Measurements from ENCODE around the gene NUB1.

DNA sequence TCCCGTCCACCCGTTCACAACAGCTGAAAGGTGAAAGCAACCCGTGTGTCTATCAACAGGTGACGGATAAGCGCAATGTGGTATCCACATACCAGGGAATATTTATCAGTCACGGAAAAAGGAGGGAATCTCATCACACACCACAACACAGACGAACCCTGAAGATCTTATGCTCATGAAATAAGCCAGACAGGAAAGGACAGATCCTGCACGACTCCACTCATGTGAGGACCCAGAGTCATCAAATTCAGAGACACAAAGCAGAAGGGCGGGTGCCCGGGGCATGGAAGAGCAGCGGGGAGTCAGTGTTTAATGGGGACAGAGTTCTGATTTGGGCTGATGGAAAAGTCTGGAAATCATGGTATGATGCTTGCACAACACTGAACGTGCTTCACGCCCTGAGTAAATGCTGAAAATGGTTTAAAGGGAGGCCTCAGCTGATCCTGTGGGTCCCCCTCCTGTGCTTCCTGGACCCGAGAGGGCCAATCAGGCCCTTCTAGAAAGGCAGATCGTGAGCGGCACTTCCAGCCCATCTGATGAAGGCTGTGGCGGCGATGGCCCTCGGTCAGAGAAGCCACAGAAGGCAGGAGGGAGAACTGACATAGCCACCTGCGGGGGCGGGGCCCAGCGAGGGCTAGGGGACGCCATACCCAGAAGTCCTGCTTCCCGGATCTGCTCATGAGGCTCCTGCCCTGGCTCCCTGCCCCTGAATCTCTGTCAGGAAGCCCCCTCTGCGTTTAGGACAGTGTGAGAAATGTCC is 49.2 kb downstream of the NUB1 start:
- TF ChIP-seq, protein P1, sequence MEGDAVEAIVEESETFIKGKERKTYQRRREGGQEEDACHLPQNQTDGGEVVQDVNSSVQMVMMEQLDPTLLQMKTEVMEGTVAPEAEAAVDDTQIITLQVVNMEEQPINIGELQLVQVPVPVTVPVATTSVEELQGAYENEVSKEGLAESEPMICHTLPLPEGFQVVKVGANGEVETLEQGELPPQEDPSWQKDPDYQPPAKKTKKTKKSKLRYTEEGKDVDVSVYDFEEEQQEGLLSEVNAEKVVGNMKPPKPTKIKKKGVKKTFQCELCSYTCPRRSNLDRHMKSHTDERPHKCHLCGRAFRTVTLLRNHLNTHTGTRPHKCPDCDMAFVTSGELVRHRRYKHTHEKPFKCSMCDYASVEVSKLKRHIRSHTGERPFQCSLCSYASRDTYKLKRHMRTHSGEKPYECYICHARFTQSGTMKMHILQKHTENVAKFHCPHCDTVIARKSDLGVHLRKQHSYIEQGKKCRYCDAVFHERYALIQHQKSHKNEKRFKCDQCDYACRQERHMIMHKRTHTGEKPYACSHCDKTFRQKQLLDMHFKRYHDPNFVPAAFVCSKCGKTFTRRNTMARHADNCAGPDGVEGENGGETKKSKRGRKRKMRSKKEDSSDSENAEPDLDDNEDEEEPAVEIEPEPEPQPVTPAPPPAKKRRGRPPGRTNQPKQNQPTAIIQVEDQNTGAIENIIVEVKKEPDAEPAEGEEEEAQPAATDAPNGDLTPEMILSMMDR (IDR thresholded peaks at IDR 0.05; ENCODE audit: insufficient read depth, low read depth, low read length): no peak
- TF ChIP-seq EZH2 (IDR thresholded peaks at IDR 0.05; ENCODE audit: insufficient read depth, low read length): no peak

Data from astrocyte (in vitro differentiated cells and primary cell).